GM21360 (cell line): ENCODE results near the gene RBP2.

Experiments used
- ATAC-seq: cut with Tn5 transposase; IDR thresholded peaks from one replicate; pipeline ENCODE4 v1.9.1; 2021; ENCODE audit warnings: mild to moderate bottlenecking, moderate library complexity; ENCODE audit not compliant: unreplicated experiment

The RBP2 gene

GRCh38 chr3:139481116-139481515 is 4.8 kb upstream of the RBP2 start:
- ATAC-seq, result no peak

DNA sequence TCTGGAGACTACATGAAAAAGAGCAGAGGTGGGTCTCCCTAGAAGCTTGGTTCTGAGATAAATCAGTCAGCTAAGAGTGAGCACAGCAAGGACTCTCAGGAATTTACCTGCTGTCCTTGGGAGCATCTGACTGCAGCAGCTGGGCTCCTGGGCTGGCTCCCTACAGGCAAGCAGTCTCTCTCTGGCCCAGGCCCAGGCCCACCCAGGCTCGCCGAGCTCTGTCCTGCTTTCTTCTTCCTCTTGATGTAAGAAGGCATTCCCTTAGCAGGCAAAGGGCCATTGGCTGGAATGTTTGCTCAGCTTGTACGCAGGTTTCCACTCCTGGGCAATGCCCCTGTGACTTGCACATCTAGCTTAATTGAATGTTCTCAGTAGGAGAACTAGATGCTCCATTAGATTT is 4.3 kb upstream of the RBP2 start:
- ATAC-seq, result no peak

- ATAC-seq, result no peak
Measured at GRCh38 chr3:139477710-139478640, 1.7 kb upstream of the RBP2 start.

- ATAC-seq, result no peak
Measured at GRCh38 chr3:139473155-139473771, 3.1 kb downstream of the RBP2 start.

DNA sequence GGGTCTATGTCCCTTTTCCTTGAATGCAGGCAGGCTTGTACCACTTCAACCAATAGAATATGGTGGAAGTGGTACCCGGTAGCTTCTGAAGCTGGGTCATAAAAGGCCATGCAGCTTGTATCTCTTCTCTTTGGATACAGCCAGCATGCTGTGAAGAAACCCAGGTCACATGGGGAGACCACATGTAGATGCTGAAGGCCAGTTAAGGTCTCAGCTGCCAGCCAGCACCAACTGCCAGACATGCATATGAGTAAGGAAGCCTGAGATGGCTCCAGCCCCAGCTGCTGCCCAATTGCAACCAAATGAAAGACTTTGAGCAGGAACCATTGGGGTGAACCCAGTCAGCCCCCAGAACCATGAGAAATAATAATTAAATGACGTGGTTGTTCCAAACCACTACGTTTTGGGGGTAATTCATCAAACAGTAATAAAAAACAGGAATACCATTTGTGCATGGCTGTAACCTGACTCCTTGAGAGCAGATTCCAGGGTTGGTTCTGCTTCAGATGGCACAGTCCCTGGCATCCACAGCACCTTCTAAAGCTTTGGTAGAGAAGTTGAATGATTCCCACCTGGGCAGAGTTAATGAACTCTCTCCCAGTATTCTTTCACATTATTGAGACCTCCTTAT is 3.8 kb downstream of the RBP2 start:
- no peak for ATAC-seq

- ATAC-seq, result no peak
Measured at GRCh38 chr3:139470199-139470598, 6.1 kb downstream of the RBP2 start.

DNA sequence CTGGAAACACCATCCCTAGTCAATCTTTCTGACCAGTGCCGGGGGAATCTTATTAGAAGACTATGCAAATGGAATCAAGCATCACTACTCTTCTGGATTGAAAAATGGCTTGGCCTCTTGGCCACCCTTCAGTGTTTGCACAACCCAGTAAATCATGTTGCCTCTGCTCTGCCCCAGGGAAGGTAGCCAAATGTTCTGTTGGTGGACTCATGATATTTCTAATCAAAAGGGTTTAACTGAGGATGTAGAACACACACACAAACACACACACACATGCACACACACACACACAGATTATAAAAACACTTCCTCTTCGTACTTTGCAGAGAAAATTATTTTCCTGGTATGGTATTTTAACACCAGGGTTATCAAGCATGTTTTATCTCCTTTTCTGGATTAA is 7.9 kb downstream of the RBP2 start:
- ATAC-seq, result no peak

- no peak for ATAC-seq
Measured at GRCh38 chr3:139466360-139466759, 10.0 kb downstream of the RBP2 start.

DNA sequence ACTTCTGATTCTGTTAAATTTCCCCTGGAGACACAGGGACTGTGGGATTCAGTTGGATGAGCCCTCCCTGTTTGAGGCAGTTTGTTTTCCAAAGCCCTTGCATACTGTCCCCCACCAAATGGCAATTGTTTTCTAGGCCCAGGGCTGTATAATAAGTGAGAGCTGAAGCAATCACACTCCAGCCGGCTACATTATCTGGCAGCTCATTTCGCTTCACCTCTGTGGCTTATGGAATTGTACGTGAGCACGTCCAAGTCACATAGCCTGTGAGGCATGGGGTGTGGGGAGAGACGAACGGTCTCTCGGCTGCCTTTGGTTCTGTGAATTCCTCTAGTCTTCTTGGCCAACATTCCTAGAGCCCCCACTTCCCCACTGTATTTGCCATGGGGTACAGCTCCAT is 10.7 kb downstream of the RBP2 start:
- ATAC-seq, result no peak

DNA sequence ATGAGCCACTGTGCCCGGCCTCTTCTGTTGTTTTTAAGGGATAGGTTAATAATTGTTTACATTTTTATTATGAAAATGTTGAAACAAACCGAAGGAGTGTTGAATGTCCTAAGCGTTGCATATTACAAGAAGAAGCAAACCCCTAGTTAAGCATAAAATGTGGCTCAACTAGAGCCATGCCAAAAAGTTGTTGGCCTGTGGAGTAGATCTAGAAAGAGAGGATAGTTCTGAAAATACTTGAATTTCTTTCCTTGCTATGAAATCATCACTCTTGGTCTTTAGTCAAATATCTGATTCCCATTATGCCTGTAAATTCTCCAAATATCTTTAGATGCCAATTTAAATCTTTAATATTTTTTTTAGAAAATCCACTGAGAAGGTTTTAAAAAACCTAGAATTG is 12.8 kb downstream of the RBP2 start:
- no peak for ATAC-seq

- ATAC-seq, result no peak
Measured at GRCh38 chr3:139460529-139460928, 15.8 kb downstream of the RBP2 start.

GRCh38 chr3:139460076-139460475 is 16.2 kb downstream of the RBP2 start:
- no peak for ATAC-seq

DNA sequence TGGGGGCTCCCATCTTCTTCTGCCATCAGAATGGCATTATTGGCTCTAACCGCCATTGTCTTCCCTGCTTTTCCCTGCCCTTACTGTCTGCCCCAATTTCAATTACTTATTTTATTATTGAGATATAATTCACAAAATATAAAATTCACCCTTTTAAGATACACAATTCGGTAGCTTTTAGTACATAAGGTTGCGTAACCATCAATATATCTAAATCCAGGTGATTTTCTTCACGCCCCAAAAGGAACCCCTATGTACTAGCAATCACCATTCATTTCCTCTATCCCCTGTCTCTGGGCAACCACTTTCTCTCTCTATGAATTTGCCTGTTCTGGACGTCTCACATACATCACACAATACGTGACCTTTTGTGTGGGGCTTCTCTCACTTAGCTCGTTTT is 18.0 kb downstream of the RBP2 start:
- ATAC-seq, result no peak

GRCh38 chr3:139457066-139457465 is 19.2 kb downstream of the RBP2 start:
- no peak for ATAC-seq

- no peak for ATAC-seq
Measured at GRCh38 chr3:139456386-139456785, 19.9 kb downstream of the RBP2 start.

DNA sequence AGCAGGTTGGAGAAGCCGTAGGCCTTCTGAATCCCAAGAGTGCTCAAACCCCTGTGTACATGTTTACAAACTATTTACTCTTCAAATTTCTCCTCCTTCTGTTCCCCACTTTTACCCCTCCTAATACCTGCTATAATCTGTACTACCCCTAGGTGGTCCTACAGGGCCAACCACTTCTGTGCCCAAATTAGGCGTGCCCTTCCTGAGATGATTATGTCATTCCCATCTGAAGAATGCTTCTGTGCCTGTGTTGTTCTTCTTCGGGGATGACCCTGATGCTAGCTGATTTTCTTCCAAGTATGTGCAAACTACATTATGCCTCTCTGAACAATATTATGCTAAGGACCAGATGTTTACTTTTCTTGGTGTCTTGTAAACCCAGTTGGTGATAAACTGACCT is 20.5 kb downstream of the RBP2 start:
- no peak for ATAC-seq

GRCh38 chr3:139455206-139455605 is 21.1 kb downstream of the RBP2 start:
- no peak for ATAC-seq

DNA sequence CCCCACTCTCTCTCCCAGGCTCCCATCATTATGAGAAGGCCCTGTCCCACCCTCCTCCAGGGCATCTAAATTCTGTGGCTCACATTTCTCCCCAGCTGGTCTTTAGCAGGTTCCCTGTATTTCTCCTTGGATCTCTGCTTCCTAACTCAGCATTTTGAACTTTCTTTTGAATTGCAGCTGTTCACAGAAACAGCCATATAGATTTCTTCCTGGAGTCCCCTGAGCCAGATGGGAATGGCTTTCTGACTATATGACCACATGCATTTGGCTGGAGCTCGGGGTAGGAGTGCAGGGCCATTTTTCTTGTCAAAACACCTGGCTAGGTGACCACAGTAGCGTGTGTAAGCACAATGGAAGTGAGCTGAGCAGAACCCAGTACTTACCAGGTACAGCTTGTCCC is 22.0 kb downstream of the RBP2 start:
- ATAC-seq, result no peak

- no peak for ATAC-seq
Measured at GRCh38 chr3:139450159-139450558, 26.2 kb downstream of the RBP2 start.

DNA sequence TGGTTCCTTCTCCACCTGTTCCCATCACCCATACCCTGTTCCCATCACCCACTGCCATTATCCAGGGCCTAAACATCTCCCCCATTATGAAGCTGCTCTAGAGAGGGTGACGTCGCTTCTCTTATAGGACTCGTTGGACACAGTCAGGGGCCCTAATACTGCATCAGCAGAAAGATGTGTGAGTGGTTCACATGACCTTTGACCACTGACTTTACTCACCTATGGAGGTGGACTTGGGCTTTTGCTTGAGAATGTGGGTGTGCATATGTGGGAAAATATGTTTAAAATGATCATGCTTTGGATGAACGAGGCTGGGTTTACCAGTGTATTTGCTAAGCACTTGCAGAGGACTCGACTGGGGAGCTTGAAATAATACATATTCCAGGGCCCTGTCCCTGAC is 26.8 kb downstream of the RBP2 start:
- ATAC-seq, result no peak

GRCh38 chr3:139448104-139448503 is 28.2 kb downstream of the RBP2 start:
- ATAC-seq, result no peak

- no peak for ATAC-seq
Measured at GRCh38 chr3:139447486-139447885, 28.8 kb downstream of the RBP2 start.
